IMR-90 (cell line): ENCODE results near the gene POLR3GL. TPM values are rescaled to one million over a fixed set of nuclear protein-coding genes. Genes with fewer than 3 reads are reported as not detected.

Experiments used
- ATAC-seq: fragments of 200-7000 bp; cut with Tn5 transposase; 2 replicates; pipeline ENCODE4 v1.9.1; 2020; ENCODE audit warnings: low read depth, mild to moderate bottlenecking, moderate library complexity
- BruUV-seq: library from RNA; stranded (reverse); fragments of 400-500 nt; replicated peaks from 2 replicates; lab custom pipeline; 2021; lab: Mats Ljungman, UMichigan
- CTCF ChIA-PET: fragments of 300-600 bp; formaldehyde crosslinking; extraction: SDS; loops from one replicate; lab custom pipeline; 2021; ENCODE audit warnings: antibody characterized with exemption; lab: Yijun Ruan, JAX
- POLR2A ChIA-PET: fragments of 300-600 bp; sonication (Branson Sonifier 250); formaldehyde crosslinking; loops from one replicate; lab custom pipeline; 2022; ENCODE audit warnings: antibody characterized with exemption; ENCODE audit not compliant: unreplicated experiment; lab: Charles Lee
- DNase-seq: peaks from one replicate; pipeline ENCODE4 v3.0.0; 2013
- H2AFZ ChIP-seq: replicated peaks from 2 replicates; pipeline ENCODE3; 2013; ENCODE audit warnings: low read length, mild to moderate bottlenecking; ENCODE audit not compliant: poor library complexity
- H2AK5ac ChIP-seq: 2 replicates; pipeline ENCODE4 v1.6.1; 2013; ENCODE audit warnings: low read depth, low read length, inconsistent platforms
- H2AK9ac ChIP-seq: replicated peaks from 2 replicates; pipeline ENCODE3; 2013; ENCODE audit warnings: mild to moderate bottlenecking, low read depth, low read length, moderate library complexity; ENCODE audit not compliant: poor library complexity
- H2BK120ac ChIP-seq: 2 replicates; pipeline ENCODE4 v1.6.1; 2013; ENCODE audit warnings: low read depth, low read length, inconsistent platforms
- H2BK15ac ChIP-seq: 3 replicates; pipeline ENCODE4 v1.6.1; 2013; ENCODE audit warnings: low read depth, low read length, inconsistent platforms
- H2BK20ac ChIP-seq: 2 replicates; pipeline ENCODE4 v1.6.1; 2013; ENCODE audit warnings: low read depth, mild to moderate bottlenecking, inconsistent platforms, low read length, moderate library complexity
- H2BK5ac ChIP-seq: 2 replicates; pipeline ENCODE4 v1.6.1; 2013; ENCODE audit warnings: mild to moderate bottlenecking, low read depth, low read length, inconsistent platforms; ENCODE audit not compliant: poor library complexity, severe bottlenecking
- H3K14ac ChIP-seq: replicated peaks from 2 replicates; pipeline ENCODE4 v1.6.1; 2013; ENCODE audit warnings: low read depth, low read length, inconsistent platforms
- H3K18ac ChIP-seq: 2 replicates; pipeline ENCODE4 v1.6.1; 2013; ENCODE audit warnings: low read depth, low read length, control low read depth
- H3K23ac ChIP-seq: 2 replicates; pipeline ENCODE4 v1.6.1; 2013; ENCODE audit warnings: low read depth, low read length, inconsistent platforms
- H3K27ac ChIP-seq: 2 replicates; pipeline ENCODE4 v1.5.1; 2013; ENCODE audit warnings: mild to moderate bottlenecking, control low read depth, low read length; ENCODE audit not compliant: insufficient read depth
- H3K27me3 ChIP-seq: 2 replicates; pipeline ENCODE4 v1.6.1; 2013; ENCODE audit warnings: low read length; ENCODE audit not compliant: control insufficient read depth, insufficient read depth
- H3K36me3 ChIP-seq: 2 replicates; pipeline ENCODE4 v1.6.1; 2013; ENCODE audit warnings: low read length, mixed read lengths; ENCODE audit not compliant: control insufficient read depth, insufficient read depth
- H3K4ac ChIP-seq: 2 replicates; pipeline ENCODE4 v1.6.1; 2013; ENCODE audit warnings: low read depth, low read length, inconsistent platforms
- H3K4me1 ChIP-seq: 2 replicates; pipeline ENCODE4 v1.6.1; 2013; ENCODE audit warnings: low read length, mixed read lengths; ENCODE audit not compliant: control insufficient read depth, insufficient read depth
- H3K4me2 ChIP-seq: 2 replicates; pipeline ENCODE4 v1.6.1; 2013; ENCODE audit warnings: low read depth, mild to moderate bottlenecking, control low read depth, low read length, moderate library complexity
- H3K4me3 ChIP-seq: 2 replicates; pipeline ENCODE4 v1.5.1; 2013; ENCODE audit warnings: low read depth, mild to moderate bottlenecking, control low read depth, low read length, moderate library complexity; ENCODE audit not compliant: insufficient read depth
- H3K56ac ChIP-seq: 2 replicates; pipeline ENCODE4 v1.6.1; 2013; ENCODE audit warnings: low read length, inconsistent platforms; ENCODE audit not compliant: insufficient read depth; ENCODE audit errors: extremely low read depth
- H3K79me1 ChIP-seq, 2 experiments: 2 replicates each; pipeline ENCODE4 v1.6.1; 2013; ENCODE audit warnings: low read length in 2 of 2, inconsistent platforms in 1 of 2, low read depth in 1 of 2
- H3K9ac ChIP-seq: 2 replicates; pipeline ENCODE4 v1.6.1; 2013; ENCODE audit warnings: low read depth, low read length, control low read depth
- H3K9me1 ChIP-seq: 2 replicates; pipeline ENCODE4 v1.6.1; 2013; ENCODE audit warnings: low read length, inconsistent platforms; ENCODE audit not compliant: insufficient read depth
- H3K9me3 ChIP-seq: 2 replicates; pipeline ENCODE4 v1.6.1; 2013; ENCODE audit warnings: low read length; ENCODE audit not compliant: control insufficient read depth, insufficient read depth
- H4K20me1 ChIP-seq: 2 replicates; pipeline ENCODE4 v1.6.1; 2013; ENCODE audit warnings: low read length, inconsistent platforms; ENCODE audit not compliant: insufficient read depth
- H4K5ac ChIP-seq: 2 replicates; pipeline ENCODE4 v1.6.1; 2013; ENCODE audit warnings: mild to moderate bottlenecking, low read depth, low read length, control low read depth
- H4K8ac ChIP-seq, 2 experiments: 2 replicates each; pipeline ENCODE4 v1.6.1; 2013; ENCODE audit warnings: low read depth in 2 of 2, low read length in 2 of 2, control low read depth in 1 of 2, inconsistent platforms in 1 of 2
- H4K91ac ChIP-seq: 2 replicates; pipeline ENCODE4 v1.6.1; 2013; ENCODE audit warnings: low read depth, low read length, inconsistent platforms; ENCODE audit not compliant: insufficient read depth
- BHLHE40 ChIP-seq: fragments of 150-350 bp; IDR thresholded peaks from 2 replicates; pipeline ENCODE4 v1.6.1; 2016; ENCODE audit warnings: mild to moderate bottlenecking, low read depth, low read length
- CEBPB ChIP-seq: IDR thresholded peaks from 2 replicates; pipeline ENCODE4 v1.6.1; 2012; ENCODE audit warnings: low read depth, low read length, improper control_type of control experiment
- CHD1 ChIP-seq: IDR thresholded peaks from 2 replicates; pipeline ENCODE4 v1.6.1; 2012; ENCODE audit warnings: low read depth, low read length, improper control_type of control experiment
- CTCF ChIP-seq: conservative IDR thresholded peaks from 2 replicates; pipeline ENCODE4 v1.5.1; 2012; ENCODE audit warnings: mild to moderate bottlenecking, low read depth, low read length, improper control_type of control experiment
- ELK1 ChIP-seq: fragments of 150-350 bp; IDR thresholded peaks from 2 replicates; pipeline ENCODE4 v1.6.1; 2016; ENCODE audit warnings: low read depth, mild to moderate bottlenecking, low read length, moderate library complexity, borderline replicate concordance
- FOS ChIP-seq: fragments of 150-350 bp; IDR thresholded peaks from 2 replicates; pipeline ENCODE4 v1.6.1; 2016; ENCODE audit warnings: low read depth, low read length
- MAFK ChIP-seq: IDR thresholded peaks from 2 replicates; pipeline ENCODE4 v1.6.1; 2012; ENCODE audit warnings: low read depth, low read length, improper control_type of control experiment
- MAZ ChIP-seq: IDR thresholded peaks from 2 replicates; pipeline ENCODE4 v1.6.1; 2012; ENCODE audit warnings: low read depth, mild to moderate bottlenecking, low read length, improper control_type of control experiment, moderate library complexity, borderline replicate concordance
- MXI1 ChIP-seq: IDR thresholded peaks from 2 replicates; pipeline ENCODE4 v1.6.1; 2012; ENCODE audit warnings: low read depth, mild to moderate bottlenecking, low read length, moderate library complexity, borderline replicate concordance
- NFE2L2 ChIP-seq: fragments of 150-350 bp; IDR thresholded peaks from 2 replicates; pipeline ENCODE4 v1.6.1; 2016; ENCODE audit warnings: low read depth, mild to moderate bottlenecking, low read length
- RAD21 ChIP-seq: IDR thresholded peaks from 2 replicates; pipeline ENCODE4 v1.6.1; 2012; ENCODE audit warnings: low read length, improper control_type of control experiment
- RCOR1 ChIP-seq: IDR thresholded peaks from 2 replicates; pipeline ENCODE4 v1.6.1; 2012; ENCODE audit warnings: mild to moderate bottlenecking, low read length, improper control_type of control experiment; ENCODE audit not compliant: insufficient replicate concordance
- RFX5 ChIP-seq: IDR thresholded peaks from 2 replicates; pipeline ENCODE4 v1.8.0; 2012; ENCODE audit warnings: low read depth, mild to moderate bottlenecking, low read length, moderate library complexity
- SMC3 ChIP-seq: fragments of 150-350 bp; IDR thresholded peaks from 2 replicates; pipeline ENCODE4 v1.6.1; 2016; ENCODE audit warnings: low read depth, mild to moderate bottlenecking, antibody characterized with exemption, low read length, moderate library complexity
- WGBS, 2 experiments: methylation state at CpG; one replicate each; pipeline versions ENCODE4 v1.1.5 to v1.1.7; 2013; ENCODE audit warnings: missing lambda C conversion rate in 2 of 2; ENCODE audit not compliant: insufficient read length in 1 of 2; ENCODE audit errors: extremely low coverage in 2 of 2; 5-methylcytosine and 5-hydroxymethylcytosine counted together
- dilution Hi-C: fragments of 300-500 bp; cut with HindIII; formaldehyde crosslinking; loops from one replicate; pipeline ENCODE4 v1.14.3; 2018; ENCODE audit warnings: low sequenced_read_pairs; ENCODE audit not compliant: unreplicated experiment
- in situ Hi-C: fragments of 300-500 bp; cut with MboI; formaldehyde crosslinking; loops from 3 replicates; pipeline ENCODE4 v1.14.3; 2019; ENCODE audit warnings: low sequenced_read_pairs, inconsistent platforms, mixed read lengths
- intact Hi-C: fragments of 100-400 bp; cut with micrococcal nuclease; formaldehyde crosslinking; loops from 2 replicates; pipeline ENCODE4 v1.10.0; 2022
- polyA plus RNA-seq, 3 experiments: library from polyadenylated mRNA; depleted of rRNA; stranded (reverse); fragments of >200 nt; gene quantifications; 2 replicates each; pipeline ENCODE4 v1.2.3, GENCODE V29; 2012; ENCODE audit warnings: low replicate concordance in 1 of 3
- total RNA-seq: library from RNA; depleted of rRNA; stranded (reverse); fragments of >200 nt; gene quantifications from 2 replicates; pipeline ENCODE4 v1.2.3, GENCODE V29; 2012

The POLR3GL gene
- total and polyA plus RNA-seq, 2 of the 4 experiments (the other 2 are of a cell fraction), result 7.9 to 16.3 TPM

GRCh38 chr1:145965119-145965744 is 742 bp downstream of the POLR3GL start:
- in situ Hi-C loops, result loop anchor here (5.0 kb wide), 1 partner anchor 48 kb away; the partner anchor contains the start of gene PEX11B
- no peak overlapping the region for H2BK5ac ChIP-seq
- BruUV-seq, result no TSS peak
- DNase-seq (no peak), ATAC-seq (no peak)
- H4K91ac ChIP-seq, result no peak overlapping the region
- no peaks in the 10 kb centered on the region for H4K20me1 ChIP-seq
- peak overlapping the region; percentile 61 for H3K4me3 ChIP-seq
- H3K79me1 ChIP-seq, result peaks cover 3 to 38% of the 10 kb centered on the region in 2 experiments; a peak in 3 of 4 replicates
- H3K18ac ChIP-seq, result no peak overlapping the region
- intact Hi-C loops, result loop anchor here (2.0 kb wide), 2 partner anchors 32 to 38 kb away; partner anchors contain the start of genes RBM8A and TXNIP
- H3K14ac ChIP-seq, result peak overlapping the region; percentile 71; the same call in 1 of the 2 replicates
- H3K4me2 ChIP-seq, result peak overlapping the region; percentile 52
- no peak overlapping the region for H2AFZ ChIP-seq
- no peak overlapping the region for H2BK15ac ChIP-seq
- H4K8ac ChIP-seq, result peak overlapping the region; percentile 79 to 94; a peak in 1 of 4 replicates
- no peak overlapping the region for H2AK9ac ChIP-seq
- H4K5ac ChIP-seq, result no peak overlapping the region
- no CpG with 5 or more reads among the region's 5 CpGs for WGBS, 2 experiments
- H3K9me3 ChIP-seq, result peaks cover 2% of the 10 kb centered on the region
- POLR2A ChIA-PET, result no interaction called here
- peak overlapping the region; percentile 89; the same call in 1 of the 2 replicates for H3K23ac ChIP-seq
- no peak overlapping the region for H3K27ac ChIP-seq
- H3K9me1 ChIP-seq, result peaks cover 10% of the 10 kb centered on the region
- H2AK5ac ChIP-seq, result no peak overlapping the region
- no peak overlapping the region for H2BK20ac ChIP-seq
- CTCF ChIA-PET, result interaction anchor here (1.9 to 2.2 kb wide), 2 partner anchors 13 to 74 kb away, joined by 6 to 18 read pairs; no protein-coding TSS in a partner anchor
- no peak overlapping the region; the same call in 1 of the 2 replicates for H3K4ac ChIP-seq
- no peaks in the 10 kb centered on the region for H3K27me3 ChIP-seq
- no peak overlapping the region for H3K56ac ChIP-seq
- dilution Hi-C loops, result no loop called here
- H2BK120ac ChIP-seq, result no peak overlapping the region
- peaks cover 28% of the 10 kb centered on the region for H3K4me1 ChIP-seq
- peak overlapping the region; percentile 83; the same call in 1 of the 2 replicates for H3K9ac ChIP-seq
- no peaks in the 10 kb centered on the region for H3K36me3 ChIP-seq
- TF ChIP-seq FOS (no peak), ELK1 (no peak), RFX5 (no peak), MAFK (no peak), CHD1 (no peak), MXI1 (no peak), NFE2L2 (no peak), BHLHE40 (no peak), RCOR1 (no peak), SMC3 (no peak), RAD21 (no peak), MAZ (no peak), CTCF (no peak), CEBPB (no peak)
